OCI-LY7 (cell line): ENCODE results near the gene OR52W1.

ENCODE experiments used
- EZH2phosphoT487 ChIP-seq: fragments of 200-600 bp; sonication (generic); IDR thresholded peaks from 2 replicates; pipeline ENCODE4 v1.6.1; 2018; ENCODE audit warnings: low read depth, borderline replicate concordance, mild to moderate bottlenecking, mixed run types, antibody characterized with exemption, low read length, moderate library complexity, mixed read lengths
- TF ChIP-seq, protein P1 (sequence below): fragments of 200-600 bp; sonication (generic); conservative IDR thresholded peaks from 2 replicates; pipeline ENCODE4 v1.5.1; 2014; ENCODE audit warnings: mild to moderate bottlenecking, antibody characterized with exemption, low read length, moderate library complexity, mixed read lengths

DNA sequence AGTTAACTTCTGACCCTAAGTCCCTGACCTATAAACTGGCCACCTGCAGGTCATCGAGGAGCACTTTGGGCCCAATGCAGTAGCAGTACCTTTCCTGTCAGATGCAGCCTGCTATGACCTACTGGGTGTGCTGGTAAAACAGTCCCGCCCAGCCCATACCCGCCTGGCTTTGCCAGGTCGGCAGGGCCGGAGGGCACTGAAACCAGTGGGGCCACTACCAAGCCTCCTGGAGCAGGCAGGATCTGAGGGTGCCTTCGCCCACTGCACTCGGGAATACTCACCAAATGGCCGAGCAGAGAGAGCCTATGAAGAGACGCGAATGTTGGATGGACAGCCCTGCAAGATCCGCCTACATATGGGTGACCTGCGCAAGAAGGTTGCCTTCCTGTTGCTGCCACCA is 10.8 kb downstream of the OR52W1 start:
- TF ChIP-seq, protein P1, sequence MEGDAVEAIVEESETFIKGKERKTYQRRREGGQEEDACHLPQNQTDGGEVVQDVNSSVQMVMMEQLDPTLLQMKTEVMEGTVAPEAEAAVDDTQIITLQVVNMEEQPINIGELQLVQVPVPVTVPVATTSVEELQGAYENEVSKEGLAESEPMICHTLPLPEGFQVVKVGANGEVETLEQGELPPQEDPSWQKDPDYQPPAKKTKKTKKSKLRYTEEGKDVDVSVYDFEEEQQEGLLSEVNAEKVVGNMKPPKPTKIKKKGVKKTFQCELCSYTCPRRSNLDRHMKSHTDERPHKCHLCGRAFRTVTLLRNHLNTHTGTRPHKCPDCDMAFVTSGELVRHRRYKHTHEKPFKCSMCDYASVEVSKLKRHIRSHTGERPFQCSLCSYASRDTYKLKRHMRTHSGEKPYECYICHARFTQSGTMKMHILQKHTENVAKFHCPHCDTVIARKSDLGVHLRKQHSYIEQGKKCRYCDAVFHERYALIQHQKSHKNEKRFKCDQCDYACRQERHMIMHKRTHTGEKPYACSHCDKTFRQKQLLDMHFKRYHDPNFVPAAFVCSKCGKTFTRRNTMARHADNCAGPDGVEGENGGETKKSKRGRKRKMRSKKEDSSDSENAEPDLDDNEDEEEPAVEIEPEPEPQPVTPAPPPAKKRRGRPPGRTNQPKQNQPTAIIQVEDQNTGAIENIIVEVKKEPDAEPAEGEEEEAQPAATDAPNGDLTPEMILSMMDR, result no peak
- TF ChIP-seq EZH2phosphoT487, result no peak
